CD4-positive, alpha-beta T cell treated with Interleukin-17A for 1 hour (primary cell): ENCODE results near the gene FUT9.
"Not testable (repeated sequence)": the region's sequence is repeated elsewhere in the genome, so short reads cannot be mapped to it uniquely, and the experiment has no call there.

Source experiments
- DNase-seq: peaks from one replicate; pipeline ENCODE4 v3.0.0-alpha.2; 2020

FUT9 gene

GRCh38 chr6:96194675-96195074 lies 178.9 kb downstream of the FUT9 start:
- DNase-seq: no peak

- DNase-seq: no peak
These were observed 179.5 kb downstream of the FUT9 start for GRCh38 chr6:96195272-96195671.

DNA sequence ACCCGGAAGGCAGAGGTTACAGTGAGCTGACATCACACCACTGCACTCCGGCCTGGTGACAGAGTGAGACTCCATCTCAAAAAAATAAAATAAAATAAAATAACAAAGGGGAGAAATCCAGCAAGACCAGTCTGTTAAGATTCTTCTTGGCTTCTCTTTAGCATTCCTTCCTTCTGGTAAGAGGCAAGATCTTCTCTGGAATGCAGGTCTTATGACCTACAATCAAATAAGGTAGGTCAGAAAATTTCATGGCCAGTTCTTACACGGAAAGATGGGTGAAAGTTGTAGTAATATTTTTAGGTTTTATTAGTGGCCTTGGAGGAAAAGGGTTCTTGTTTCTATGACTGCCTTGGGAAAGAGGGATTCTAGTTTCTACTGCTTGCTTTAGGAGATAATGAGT lies 180.9 kb downstream of the FUT9 start:
- no peak for DNase-seq

GRCh38 chr6:96197241-96197640 lies 181.5 kb downstream of the FUT9 start:
- DNase-seq: no peak

- DNase-seq: no peak
These were observed 186.8 kb downstream of the FUT9 start for GRCh38 chr6:96202571-96202970.

DNA sequence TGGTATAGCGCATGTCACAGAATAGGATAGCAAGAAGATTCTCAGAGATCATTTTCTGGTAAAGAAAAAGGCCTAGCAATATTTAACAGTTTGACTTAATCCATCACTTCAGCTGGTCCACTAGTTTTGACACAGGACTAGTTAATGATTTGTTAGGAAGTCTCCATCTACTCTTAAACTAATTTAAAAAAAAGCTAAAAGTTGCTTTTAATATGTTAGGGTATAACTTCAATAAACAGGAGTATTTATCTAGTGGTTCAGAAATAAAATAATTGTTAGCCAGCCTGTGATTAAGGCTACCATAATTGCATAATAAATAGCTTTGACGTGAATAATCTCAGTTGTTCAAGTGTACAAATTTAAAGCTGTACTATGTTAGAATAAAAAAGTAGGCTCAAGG lies 195.6 kb downstream of the FUT9 start:
- DNase-seq: no peak

GRCh38 chr6:96212066-96212465 lies 196.3 kb downstream of the FUT9 start:
- DNase-seq: no peak

DNA sequence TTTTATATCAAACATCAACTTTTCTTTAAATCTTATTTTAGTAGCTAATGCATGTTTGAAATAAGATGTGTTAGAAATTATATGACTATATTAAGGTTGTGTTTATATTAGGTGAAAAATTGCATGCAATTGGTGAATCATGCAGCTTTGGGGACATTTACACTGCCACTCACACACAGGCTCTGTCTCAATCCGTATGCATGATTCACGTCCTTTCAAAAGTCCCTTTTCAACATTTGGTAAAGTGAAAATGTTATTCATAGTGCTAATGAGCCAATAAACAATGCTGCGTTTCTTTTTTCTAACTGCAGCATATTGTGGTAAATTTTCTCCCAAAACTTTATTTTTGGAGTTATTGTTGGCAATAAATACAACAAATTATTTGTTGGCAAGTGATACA lies 198.0 kb downstream of the FUT9 start:
- no peak for DNase-seq

DNA sequence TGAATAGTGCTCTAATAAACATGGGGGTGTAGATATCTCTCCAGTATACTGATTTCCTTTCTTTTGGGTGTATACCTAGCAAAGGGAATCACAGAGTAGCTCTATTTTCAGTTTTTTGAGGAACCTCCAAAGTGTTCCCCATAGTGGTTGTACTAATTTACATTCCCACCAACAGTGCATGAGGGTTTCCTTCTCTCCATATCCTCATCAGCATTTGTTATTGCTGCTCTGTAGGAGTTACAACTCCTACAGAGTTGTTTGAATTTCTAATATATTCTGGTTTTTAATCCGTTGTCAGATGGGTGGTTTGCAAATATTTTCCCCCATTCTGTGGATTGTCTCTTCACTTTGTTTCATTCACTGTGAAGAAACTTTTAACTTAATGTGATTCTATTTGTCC lies 207.9 kb downstream of the FUT9 start:
- DNase-seq: no peak

DNA sequence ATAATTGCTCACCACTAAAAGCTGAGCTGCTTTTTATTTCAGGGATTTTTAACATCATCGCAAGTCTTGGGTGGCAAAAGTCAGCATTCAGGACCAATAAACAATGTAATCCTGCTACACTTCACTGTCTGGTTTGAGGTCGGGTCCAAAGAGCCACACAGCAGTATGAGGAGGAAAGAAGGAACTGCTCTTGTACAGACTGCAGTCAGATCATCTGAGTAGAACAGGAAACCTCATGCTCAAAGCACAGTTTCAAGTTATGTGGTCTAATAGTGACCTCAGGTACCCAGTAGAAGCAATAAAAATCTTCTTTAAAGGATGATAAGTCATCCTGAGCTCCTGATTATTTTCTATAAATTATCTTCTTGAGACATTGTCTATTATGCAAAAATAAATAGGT lies 211.4 kb downstream of the FUT9 start:
- DNase-seq: no peak

GRCh38 chr6:96234444-96234843 lies 218.7 kb downstream of the FUT9 start:
- no peak for DNase-seq

DNA sequence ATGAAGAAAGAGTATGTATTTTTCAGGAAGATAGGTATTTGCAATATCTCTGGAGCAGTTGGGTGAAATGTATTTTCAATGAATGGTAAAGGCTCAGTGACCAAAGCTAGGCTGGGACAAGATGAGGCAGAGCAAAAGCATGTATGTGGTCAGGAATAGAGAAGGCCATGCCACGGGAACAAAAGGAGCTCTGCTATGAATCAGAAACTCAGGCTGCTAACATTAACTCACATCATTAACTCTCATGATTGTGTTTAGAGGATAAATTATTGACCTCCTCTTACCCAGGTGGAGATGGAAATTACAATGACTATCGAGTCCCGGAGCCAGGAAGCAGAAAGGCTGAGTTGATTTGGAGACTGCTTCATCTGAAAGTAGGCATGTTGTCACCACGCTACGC lies 220.2 kb downstream of the FUT9 start:
- DNase-seq: no peak

DNA sequence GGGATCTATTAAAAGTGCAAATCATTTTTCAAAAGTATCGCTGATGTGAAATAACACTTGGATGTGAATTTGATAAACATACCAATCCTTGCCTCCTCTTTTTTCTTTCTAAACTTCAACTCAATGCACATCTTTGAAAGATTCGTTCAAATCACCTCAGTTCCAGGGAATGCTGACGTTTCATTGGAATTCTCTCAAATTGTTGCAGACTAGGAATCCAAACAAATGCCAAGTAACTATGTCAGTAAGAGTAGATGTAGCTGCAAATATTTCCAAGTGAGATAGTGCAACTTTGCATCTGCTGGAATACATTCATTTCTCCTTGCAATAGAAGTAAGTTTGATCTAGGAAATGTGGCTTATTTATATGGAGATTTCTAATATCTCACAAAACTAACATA lies 220.7 kb downstream of the FUT9 start:
- DNase-seq: no peak

DNA sequence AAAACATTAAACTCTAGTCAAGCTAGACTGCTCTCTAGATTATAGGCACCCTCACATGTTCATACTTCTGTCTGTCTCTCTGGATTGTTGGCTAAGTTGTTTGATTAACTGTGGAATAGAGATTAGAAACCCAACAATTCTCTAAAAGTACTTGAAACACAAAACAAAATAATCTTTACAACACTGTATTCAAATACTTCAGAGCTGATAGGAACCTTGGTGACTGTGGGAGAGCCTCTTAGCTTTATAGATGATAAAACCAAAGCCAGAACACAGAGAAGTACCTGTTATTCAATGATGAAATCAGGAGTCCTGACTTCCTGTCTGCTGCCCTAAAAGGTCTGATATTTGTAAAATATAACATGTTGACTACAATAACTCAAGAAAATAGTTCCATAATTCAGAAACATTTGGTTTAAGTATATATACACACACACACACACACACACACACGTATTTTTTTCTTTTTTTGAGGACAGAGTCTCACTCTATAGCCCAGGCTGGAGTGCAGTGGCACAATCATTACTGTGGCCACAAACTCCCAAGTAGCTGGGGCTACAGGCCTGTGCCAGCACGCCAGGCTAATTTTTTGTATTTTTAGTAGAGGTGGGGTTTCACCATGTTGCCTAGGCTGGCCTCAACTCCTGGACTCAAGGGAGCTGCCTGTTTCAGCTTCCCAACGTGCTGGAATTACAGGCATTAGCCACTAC lies 222.0 kb downstream of the FUT9 start:
- DNase-seq: no peak

GRCh38 chr6:96246563-96246962 lies 230.8 kb downstream of the FUT9 start:
- DNase-seq: no peak

- DNase-seq: no peak
These were observed 234.0 kb downstream of the FUT9 start for GRCh38 chr6:96249755-96250154.

- DNase-seq: no peak
These were observed 242.0 kb downstream of the FUT9 start for GRCh38 chr6:96257751-96258150.

DNA sequence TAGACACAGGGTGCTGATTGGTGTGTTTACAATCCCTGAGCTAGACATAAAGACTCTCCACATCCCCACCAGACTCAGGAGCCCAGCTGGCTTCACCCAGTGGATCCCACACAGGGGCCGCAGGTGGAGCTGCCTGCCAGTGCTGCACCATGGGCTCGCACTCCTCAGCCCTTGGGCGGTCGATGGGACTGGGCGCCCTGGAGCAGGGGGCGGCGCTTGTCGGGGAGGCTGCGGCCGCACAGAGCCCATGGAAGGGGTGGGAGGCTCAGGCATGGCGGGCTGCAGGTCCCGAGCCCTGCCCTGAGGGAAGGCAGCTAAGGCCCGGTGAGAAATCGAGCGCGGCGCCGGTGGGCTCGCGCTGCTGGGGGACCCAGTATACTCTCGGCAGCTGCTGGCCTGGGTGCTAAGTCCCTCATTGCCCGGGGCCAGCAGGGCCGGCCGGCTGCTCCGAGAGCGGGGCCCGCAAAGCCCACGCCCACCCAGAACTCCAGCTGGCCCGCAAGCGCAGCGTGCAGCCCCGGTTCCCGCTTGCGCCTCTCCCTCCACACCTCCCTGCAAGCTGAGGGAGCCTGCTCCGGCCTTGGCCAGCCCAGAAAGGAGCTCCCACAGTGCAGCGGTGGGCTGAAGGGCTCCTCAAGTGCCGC lies 245.1 kb downstream of the FUT9 start:
- DNase-seq: not testable (repeated sequence)
